Kidney tubule cell (primary cell): ENCODE results near the gene RALB.
"Not testable (repeated sequence)": the region's sequence is repeated elsewhere in the genome, so short reads cannot be mapped to it uniquely, and the experiment has no call there.

Experiments used
- DNase-seq: peaks from one replicate; pipeline ENCODE4 v3.0.0-alpha.2; 2018; ENCODE audit warnings: low spot score

RALB gene

DNA sequence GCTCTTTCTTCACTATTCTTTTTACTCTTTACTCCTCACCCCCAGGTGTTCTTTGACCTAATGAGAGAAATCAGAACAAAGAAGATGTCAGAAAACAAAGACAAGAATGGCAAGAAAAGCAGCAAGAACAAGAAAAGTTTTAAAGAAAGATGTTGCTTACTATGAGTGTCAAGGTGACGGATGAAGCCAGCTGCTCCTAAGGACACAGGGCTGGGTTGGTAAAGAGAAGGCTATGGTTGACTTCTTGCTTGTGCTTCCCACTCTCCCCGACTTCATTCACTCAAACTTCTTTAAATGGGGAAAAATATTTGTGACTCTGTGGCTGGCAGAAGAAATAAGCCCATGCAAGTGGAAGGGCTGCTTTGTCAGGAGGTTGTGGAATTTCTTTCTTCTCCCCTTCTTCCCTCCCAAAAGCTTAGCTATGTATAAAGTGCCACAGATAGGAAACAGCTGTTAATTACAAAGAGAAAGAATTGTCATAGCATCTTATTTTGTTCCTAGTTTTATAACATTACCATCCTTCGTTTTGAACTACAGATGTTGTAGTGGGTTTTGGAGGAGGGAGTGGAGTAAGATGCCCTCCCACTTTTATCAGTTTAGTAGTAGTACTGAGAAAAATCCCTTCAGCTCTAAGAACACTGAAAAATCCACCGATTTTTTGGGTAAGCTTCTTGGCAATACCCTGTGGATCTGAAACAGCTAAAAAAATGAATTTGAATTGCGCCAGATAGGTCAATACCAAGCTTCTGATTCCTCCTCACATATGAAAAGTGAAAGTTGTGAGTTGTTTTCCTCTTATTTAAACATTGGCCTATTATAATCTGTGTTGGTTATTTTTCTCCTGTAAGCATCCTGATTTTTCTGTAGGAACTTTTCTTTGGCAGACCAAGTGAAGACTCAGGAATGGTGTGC, 40.7 kb downstream of the RALB start:
- no peak for DNase-seq

- no peak for DNase-seq
Observed at GRCh38 chr2:120294008-120294340, 41.3 kb downstream of the RALB start.

GRCh38 chr2:120298173-120298835, 45.7 kb downstream of the RALB start:
- DNase-seq: no peak

GRCh38 chr2:120299004-120299403, 46.4 kb downstream of the RALB start:
- DNase-seq: no peak

- DNase-seq: peak; percentile 39
Observed at GRCh38 chr2:120299561-120299960, 46.9 kb downstream of the RALB start.

GRCh38 chr2:120300385-120300784, 47.7 kb downstream of the RALB start:
- no peak for DNase-seq

- DNase-seq: no peak
Observed at GRCh38 chr2:120301284-120301683, 48.6 kb downstream of the RALB start.

DNA sequence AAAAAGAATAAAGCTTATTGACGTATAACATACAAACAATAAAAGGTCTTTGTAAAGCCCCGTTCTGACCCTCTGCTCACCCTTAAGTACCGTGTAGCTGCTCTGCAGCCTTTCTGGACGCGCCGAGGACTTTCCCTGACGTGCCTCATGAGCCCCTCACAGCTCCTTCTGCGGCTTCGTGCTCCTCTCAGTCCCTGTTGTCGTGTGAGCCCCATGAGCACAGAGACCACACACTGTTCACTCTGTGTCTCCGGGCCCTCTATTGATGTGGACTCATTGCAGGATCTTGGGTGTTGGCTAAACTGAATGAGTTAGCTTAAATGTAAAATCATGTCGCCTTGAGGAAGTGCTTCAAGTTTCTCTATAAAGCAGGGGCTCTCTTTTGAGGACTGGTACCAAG, 49.6 kb downstream of the RALB start:
- no peak for DNase-seq

- no peak for DNase-seq
Observed at GRCh38 chr2:120303177-120303576, 50.5 kb downstream of the RALB start.

- DNase-seq: no peak
Observed at GRCh38 chr2:120305296-120305695, 52.6 kb downstream of the RALB start.

GRCh38 chr2:120305937-120306490, 53.4 kb downstream of the RALB start:
- no peak for DNase-seq

DNA sequence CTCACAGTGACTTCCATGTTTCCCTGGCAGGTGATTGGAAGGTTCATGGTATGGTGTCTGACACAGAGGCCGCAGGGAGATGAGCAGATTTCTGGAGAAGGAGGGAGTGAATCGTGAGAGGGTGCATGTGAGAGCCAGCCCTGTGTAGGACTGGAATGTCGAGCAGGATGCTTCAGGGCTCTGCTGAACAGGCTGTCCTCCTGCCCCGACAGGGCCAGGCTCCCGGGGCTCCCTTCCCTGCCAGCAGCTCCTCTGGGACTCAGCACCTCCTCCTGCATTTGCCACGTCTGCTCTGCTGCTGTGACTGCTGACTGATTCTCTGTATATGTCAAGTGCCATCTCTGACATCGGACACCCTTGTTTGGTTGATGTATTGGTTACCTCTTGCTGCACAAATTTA, 54.8 kb downstream of the RALB start:
- DNase-seq: no peak

DNA sequence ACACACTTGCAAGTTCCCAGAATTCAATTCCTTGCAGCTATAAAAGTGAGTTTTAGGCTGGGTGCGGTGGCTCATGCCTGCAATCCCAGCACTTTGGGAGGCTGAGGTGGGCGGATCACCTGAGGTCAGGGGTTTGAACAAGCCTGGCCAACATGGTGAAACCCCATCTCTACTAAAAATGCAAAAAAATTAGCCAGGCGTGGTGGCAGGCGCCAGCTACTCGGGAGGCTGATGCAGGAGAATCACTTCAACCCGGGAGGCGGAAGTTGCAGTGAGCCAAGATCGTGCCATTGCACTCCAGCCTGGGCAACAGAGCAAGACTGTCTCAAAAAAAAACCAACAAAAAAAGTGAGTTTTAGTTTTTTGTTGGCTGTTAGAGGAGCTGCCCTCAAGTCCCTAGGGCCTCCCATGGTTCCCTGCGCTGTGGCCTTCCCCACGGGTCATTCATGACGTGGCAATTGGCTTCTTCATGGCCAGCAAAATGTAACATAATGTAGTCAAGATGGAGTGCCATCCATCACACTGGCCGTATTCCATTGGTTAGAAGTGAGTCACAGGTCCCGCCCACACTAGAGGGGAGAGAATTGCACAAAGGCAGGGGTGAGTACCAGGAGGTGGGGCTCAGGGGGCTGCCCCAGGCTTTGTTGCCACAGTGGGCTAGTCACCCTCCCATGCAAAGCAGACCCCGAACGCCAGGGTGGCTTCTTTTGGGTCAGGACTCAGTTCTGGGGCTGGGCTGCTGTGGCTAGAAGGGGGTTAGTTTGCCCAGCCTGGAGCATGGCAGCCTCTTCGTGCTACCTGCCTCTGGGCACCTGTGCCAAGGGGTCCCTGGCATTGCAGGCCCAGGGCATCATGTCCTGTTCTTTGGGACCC, 55.6 kb downstream of the RALB start:
- DNase-seq: no peak

DNA sequence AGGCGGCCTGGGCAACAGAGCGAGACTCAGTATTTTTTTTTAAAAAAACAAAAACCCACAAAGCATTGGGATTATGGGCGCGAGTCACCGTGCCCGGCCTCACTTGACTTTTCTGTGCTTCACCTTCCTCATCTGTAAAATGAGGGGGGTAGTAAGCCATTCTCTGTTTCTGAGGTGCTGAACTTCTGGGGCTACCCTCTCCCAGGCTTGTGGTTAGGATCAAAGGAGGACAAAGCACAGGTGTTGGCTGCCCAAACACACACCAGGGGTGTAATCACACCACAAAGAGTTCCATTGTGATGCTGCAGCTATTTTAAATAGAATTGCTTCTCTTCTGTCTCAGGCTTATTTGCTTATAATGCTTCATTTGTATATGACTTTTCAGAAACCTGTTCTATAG, 57.5 kb downstream of the RALB start:
- no peak for DNase-seq

DNA sequence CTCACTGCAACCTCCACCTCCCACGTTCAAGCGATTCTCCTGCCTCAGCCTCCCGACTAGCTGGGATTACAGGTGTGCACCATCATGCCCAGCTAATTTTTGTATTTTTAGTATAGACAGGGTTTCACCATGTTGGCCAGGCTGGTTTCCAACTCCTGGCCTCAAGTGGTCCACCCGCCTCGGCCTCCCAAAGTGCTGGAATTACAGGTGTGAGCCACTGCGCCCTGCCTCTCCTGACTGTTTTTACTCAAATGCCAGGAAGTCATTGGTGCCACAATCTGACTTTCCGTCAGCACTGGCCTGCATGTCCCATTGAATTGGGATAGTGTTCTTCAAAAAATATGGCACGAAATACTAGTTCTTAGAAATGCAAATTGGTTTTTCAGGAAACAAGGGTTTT, 58.2 kb downstream of the RALB start:
- not testable (repeated sequence) for DNase-seq

GRCh38 chr2:120312076-120312475, 59.4 kb downstream of the RALB start:
- DNase-seq: no peak

GRCh38 chr2:120312860-120313694, 60.4 kb downstream of the RALB start:
- DNase-seq: peak; percentile 83

DNA sequence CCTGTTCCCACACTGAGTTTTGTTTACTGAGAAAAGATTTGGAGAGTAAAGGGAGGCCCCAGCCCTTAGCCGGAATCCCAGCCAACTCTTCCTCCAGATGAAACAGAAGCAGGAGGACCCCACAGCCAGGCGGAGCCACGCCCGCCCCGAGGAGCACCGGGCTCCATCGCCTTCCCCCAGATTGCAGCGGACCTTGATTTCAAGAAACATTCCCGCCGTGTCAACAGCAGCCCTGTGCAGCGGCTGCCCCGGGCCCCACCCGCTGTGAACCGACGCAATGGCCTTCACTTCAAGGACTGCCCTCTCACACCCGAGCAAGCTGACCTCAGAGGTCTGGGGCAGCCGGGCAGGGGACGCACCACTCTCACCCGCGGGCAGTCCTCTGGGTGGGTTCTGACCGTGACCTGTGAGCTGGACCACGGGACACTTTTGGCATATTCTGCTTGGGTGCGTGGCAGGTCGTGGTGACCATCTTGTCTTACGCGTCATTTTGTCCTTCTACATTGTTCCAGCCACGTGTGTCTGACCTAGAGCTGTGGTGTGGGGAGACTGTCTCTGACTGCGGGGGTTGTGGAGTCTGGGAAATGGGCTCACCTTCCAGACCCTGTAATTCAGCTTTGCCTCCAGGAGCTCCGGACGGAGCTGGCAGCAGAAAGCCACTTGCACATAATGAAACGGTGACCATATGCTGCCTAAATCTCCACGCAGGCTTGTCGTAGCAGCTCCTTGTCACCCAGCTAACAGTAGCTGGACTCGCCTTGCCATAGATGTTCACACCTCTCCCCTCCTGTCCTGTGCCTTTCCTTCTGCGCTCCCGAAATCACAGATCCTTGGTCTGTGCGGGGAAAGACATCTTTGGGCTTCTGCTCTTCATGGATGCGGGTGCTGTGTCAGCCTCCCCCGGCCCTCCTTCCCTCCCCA, 61.3 kb downstream of the RALB start:
- DNase-seq: no peak

DNA sequence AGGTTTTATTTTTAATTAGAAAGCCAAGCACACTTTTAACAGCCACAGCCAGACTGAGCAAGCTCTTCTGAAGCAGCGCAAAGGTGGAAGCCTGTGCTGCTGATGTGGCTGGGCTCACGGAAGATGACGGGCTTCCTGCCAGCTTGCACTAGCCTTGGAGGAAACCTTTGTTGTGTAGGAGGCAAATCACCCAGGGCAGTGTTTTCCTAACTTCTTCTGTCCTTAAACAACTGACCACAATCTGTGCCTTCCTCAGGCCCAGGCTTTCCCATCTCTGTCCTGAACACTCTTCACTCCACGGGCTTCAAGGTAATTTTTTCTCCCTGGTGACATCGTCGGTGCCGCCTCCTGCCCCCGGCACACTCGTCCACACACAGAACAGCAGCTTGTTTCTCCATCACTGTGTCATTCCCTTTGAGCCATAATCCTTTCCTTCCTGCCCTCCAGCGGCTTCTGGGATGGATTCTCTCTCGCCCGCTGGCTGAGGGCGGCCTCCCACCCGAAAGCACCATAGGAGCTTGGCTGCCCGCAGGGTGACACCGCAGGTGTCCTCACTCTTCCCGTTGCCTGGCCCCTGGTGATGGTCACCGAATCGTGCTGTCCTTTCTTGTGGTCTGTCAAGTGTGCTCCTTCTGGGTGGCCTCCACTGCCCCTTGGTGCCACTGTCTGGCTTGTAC, 62.2 kb downstream of the RALB start:
- DNase-seq: no peak
